ENCODE results near the gene ADGRD1.

DNA sequence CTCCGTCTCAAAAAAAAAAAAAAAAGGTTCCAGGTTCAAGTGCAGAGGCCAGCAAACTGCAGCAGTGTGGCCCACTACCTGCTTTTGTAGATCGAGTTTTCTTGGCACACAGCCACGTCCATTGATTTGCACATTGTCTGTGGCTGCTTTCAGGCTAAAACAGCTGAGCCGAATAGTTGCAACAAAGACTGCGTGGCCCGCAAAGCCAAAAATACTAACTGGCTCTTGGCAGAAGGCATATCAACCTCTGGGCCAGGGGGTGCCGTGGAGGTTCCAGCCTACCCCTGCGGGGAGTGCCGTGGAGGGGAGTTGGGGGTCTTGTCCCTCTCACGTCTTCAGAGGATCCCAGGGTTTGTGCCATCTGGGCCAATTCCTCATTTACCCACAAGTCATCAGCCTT, 170.1 kb downstream of the ADGRD1 start:
- TF ChIP-seq, protein P1, sequence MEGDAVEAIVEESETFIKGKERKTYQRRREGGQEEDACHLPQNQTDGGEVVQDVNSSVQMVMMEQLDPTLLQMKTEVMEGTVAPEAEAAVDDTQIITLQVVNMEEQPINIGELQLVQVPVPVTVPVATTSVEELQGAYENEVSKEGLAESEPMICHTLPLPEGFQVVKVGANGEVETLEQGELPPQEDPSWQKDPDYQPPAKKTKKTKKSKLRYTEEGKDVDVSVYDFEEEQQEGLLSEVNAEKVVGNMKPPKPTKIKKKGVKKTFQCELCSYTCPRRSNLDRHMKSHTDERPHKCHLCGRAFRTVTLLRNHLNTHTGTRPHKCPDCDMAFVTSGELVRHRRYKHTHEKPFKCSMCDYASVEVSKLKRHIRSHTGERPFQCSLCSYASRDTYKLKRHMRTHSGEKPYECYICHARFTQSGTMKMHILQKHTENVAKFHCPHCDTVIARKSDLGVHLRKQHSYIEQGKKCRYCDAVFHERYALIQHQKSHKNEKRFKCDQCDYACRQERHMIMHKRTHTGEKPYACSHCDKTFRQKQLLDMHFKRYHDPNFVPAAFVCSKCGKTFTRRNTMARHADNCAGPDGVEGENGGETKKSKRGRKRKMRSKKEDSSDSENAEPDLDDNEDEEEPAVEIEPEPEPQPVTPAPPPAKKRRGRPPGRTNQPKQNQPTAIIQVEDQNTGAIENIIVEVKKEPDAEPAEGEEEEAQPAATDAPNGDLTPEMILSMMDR (IDR thresholded peaks at IDR 0.05; ENCODE audit: borderline replicate concordance, extremely low read depth, low read length, poor library complexity, severe bottlenecking): no peak
- TF ChIP-seq EZH2 (IDR thresholded peaks at IDR 0.05; ENCODE audit: borderline replicate concordance, low read depth, low read length, severe bottlenecking): no peak

Data from DND-41 (cell line).